Mesenteric fat pad (tissue), 1 donor: ENCODE data around the gene RNF168. TPM values are rescaled to one million over a fixed set of nuclear protein-coding genes. Genes with fewer than 3 reads are reported as not detected.
A peak's percentile ranks its signal among the peaks of the same experiment; 100 is the strongest.
"Not testable (repeated sequence)": the region's sequence is repeated elsewhere in the genome, so short reads cannot be mapped to it uniquely, and the experiment has no call there.

ENCODE experiments used
- DNase-seq: peaks from one replicate; pipeline ENCODE4 v3.0.0-alpha.2; 2020; ENCODE audit warnings: low spot score
- total RNA-seq: library from RNA; stranded (reverse); fragmentation: NEBNext Ultra II Directional; extraction: Animal tissue kit (Norgen Biotek cat#: 25700); gene quantifications from one replicate; pipeline ENCODE4 v1.2.1, GENCODE V29; 2021
- donor health status: DM: yes; HTN: yes; CAD: no.

The RNF168 gene
- total RNA-seq, 1 donor from 2014 or later: 29.1 TPM

- DNase-seq: not testable (repeated sequence)
These were observed 33.4 kb downstream of the RNF168 start for GRCh38 chr3:196470182-196470581.

DNA sequence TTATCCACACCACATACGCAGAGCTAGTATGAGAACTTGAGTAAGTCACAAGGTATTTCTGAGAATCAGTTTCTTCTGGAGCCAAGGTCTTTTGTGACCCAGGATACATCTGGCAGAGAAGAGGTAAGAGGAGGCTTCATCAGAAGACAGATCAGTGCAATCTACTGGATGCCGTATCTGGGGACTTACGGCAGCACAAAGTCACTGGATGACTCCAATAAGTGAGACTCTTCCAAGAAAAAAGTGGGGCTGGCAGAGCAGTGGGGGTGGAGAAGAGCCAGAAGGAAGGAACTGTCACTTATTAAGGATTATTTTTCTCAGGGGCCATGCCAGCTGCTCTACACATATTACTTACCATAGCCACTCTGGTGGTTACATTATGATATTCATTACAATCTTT, 39.8 kb downstream of the RNF168 start:
- DNase-seq: no peak

DNA sequence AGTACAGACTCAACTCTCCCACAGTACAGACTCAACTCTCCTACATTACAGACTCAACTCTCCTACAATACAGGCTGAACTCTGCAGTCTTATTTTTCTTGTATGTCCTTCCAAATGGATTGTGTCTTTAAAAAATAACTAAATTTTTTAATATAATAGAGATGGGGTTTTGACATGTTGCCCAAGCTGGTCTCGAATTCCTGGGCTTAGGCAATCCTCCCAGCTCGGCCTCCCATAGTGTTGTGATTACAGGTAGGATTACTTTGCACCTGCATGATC, 40.2 kb downstream of the RNF168 start:
- no peak for DNase-seq

DNA sequence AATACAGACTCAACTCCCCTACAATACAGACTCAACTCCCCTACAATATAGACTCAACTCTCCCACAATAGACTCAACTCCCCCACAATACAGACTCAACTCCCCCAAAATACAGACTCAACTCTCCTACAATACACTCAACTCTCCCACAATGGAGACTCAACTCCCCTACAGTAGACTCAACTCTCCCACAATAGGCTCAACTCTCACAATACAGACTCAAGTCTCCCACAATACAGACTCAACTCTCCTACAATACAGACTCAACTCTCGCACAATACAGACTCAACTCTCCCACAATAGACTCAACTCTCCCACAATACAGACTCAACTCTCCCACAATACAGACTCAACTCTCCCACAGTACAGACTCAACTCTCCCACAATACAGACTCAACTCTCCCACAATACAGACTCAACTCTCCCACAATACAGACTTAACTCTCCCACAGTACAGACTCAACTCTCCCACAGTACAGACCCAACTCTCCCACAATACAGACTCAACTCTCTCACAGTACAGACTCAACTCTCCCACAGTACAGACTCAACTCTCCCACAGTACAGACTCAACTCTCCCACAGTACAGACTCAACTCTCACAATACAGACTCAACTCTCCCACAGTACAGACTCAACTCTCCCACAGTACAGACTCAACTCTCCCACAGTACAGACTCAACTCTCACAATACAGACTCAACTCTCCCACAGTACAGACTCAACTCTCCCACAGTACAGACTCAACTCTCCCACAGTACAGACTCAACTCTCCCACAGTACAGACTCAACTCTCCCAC, 40.7 kb downstream of the RNF168 start:
- DNase-seq: not testable (repeated sequence)

- no peak for DNase-seq
These were observed 45.5 kb downstream of the RNF168 start for GRCh38 chr3:196458063-196458462.

GRCh38 chr3:196457470-196457869, 46.1 kb downstream of the RNF168 start:
- not testable (repeated sequence) for DNase-seq

- no peak for DNase-seq
These were observed 48.6 kb downstream of the RNF168 start for GRCh38 chr3:196454935-196455334.

GRCh38 chr3:196445391-196445790, 58.2 kb downstream of the RNF168 start:
- not testable (repeated sequence) for DNase-seq

DNA sequence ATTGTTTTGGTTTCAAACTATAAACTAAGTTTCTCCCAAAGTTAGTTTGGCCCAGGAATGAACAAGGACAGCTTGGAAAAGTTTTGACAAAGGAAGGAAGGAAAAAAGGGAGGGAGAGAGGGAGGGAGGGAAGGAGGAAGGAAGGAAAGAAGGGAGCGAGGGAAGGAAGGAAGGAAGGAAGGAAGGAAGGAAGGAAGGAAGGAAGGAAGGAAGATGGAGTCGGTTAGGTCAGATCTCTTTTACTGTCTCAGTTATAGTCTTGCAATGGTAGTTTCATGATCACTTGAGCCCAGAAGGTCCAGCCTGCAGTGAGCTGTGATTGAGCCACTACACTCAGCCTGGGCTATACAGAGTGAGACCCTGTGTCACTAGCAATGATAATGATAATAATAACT, 59.1 kb downstream of the RNF168 start:
- no peak for DNase-seq

DNA sequence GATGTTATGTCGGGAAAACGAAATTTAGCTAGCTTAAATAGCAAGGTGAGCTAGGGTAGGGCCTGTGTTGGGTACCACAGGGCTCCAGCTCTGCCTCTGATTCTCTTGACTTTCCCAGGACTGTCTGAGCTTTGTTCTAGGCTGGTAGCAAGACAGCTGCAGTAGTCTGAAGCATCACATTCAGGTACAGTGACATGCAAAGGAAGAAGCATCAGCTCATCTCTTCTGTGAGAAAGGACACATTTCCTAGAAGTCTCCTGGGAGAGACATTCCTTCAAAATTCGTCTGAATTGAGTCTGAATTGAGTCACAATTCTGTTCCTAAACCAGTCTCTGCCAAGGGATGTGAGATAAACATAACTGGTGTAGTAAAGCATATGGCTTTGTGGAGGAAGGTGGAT, 62.9 kb downstream of the RNF168 start:
- no peak for DNase-seq

- no peak for DNase-seq
These were observed 63.5 kb downstream of the RNF168 start for GRCh38 chr3:196440041-196440537.

GRCh38 chr3:196432137-196432879, 71.3 kb downstream of the RNF168 start, which contains the start of gene UBXN7:
TSS of gene UBXN7 (minus strand) at chr3:196432427. CDS start at chr3:196432399, 28 bp downstream.
- DNase-seq: peak; percentile 99

- DNase-seq: no peak
These were observed 72.1 kb downstream of the RNF168 start for GRCh38 chr3:196431181-196432136.

DNA sequence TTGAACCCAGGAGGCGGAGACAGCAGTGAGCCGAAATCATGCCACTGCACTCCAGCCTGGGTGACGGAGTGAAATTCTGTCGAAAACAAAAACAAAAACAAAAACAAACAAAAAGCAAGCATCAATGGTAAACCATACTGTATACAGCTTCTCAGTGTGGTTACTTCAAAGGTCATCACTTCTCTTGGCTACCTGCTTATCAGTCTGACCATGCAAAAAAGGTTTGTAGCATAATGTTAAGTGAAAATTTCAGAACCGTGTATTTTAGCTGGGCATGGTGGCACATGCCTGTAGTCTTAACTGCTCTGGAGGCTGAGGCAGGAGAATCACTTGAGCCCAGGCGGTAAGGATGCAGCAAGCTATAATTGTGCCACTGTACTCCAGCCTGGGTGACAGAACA, 75.5 kb downstream of the RNF168 start:
- DNase-seq: no peak

GRCh38 chr3:196424421-196424820, 79.1 kb downstream of the RNF168 start:
- not testable (repeated sequence) for DNase-seq

- no peak for DNase-seq
These were observed 80.4 kb downstream of the RNF168 start for GRCh38 chr3:196423044-196423781.

DNA sequence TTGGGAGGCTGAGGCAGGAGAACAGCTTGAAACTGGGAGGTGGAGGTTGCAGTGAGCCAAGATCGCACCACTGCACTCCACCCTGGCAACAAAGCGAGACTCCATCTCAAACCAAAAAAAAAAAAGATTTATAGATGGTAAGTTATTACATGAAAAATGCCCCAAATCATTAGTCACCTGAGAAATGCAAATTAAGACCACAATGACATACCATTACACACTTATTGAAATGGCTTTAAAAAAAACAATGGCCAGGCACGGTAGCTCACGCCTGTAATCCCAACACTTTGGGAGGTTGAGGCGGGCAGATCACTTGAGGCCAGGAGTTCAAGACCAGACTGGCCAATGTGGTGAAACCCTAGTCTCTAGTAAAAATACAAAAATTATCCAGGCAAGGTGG, 81.9 kb downstream of the RNF168 start:
- DNase-seq: not testable (repeated sequence)

DNA sequence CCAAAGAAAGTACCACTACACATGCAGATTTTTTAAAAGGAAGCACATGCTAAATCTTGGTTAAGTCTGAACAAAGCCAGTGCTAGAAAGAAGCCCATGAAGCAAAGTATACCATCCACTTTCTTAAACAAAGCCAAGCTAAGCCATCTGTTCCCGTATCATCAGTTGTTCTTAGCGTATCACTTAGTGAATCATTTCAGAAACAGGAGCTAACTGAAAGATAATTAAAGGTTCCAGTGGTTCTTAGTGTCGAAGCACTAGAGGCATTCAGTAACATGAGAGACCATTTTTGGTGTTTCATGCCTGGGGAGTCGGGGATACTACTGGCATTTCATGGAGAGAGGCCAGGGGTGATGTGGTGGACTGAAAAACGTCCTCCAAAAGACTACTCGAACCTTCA, 84.2 kb downstream of the RNF168 start:
- DNase-seq: no peak
